ENCODE measurements around the gene DIO1. TPM values are rescaled to one million over a fixed set of nuclear protein-coding genes. Genes with fewer than 3 reads are reported as not detected.

The DIO1 gene
- not detected in 2 replicates for total RNA-seq

GRCh38 chr1:53893999-53894636 lies at the start of gene DIO1:
TSS of gene DIO1 (plus strand) at chr1:53894187. CDS start at chr1:53894211, 24 bp downstream.

GRCh38 chr1:53889304-53890298 lies 4.4 kb upstream of the DIO1 start, which contains the start of gene YIPF1:
TSS of gene YIPF1 (minus strand) at chr1:53889797. CDS start at chr1:53888937, 860 bp downstream.

GRCh38 chr1:53945433-53946251 lies 51.7 kb downstream of the DIO1 start, which contains the start of gene IFT25:
TSS of gene IFT25 (minus strand) at chr1:53945699. CDS start at chr1:53940082, 5,617 bp downstream.

GRCh38 chr1:53946252-53947171 lies 52.5 kb downstream of the DIO1 start, which contains the start of gene LRRC42:
TSS of gene LRRC42 (plus strand) at chr1:53946350. CDS start at chr1:53952000, 5,650 bp downstream.

Other genes starting within 250 kb of the DIO1 start
- not detected in 2 replicates for gene GLIS1, start 155.0 kb upstream of the DIO1 start, total RNA-seq
- gene NDC1, start 55.9 kb upstream of the DIO1 start, total RNA-seq = 19.6 and 31.0 TPM in 2 replicates
- 14.4 and 14.7 TPM in 2 replicates for gene YIPF1, start 4.4 kb upstream of the DIO1 start, total RNA-seq
- gene IFT25, start 51.5 kb downstream of the DIO1 start, total RNA-seq = 17.3 and 18.7 TPM in 2 replicates
- gene LRRC42, start 52.2 kb downstream of the DIO1 start, total RNA-seq = 27.1 and 27.4 TPM in 2 replicates
- not detected in 2 replicates for gene LDLRAD1, start 124.0 kb downstream of the DIO1 start, total RNA-seq
- gene TMEM59, start 159.0 kb downstream of the DIO1 start, total RNA-seq = 178 and 179 TPM in 2 replicates
- 2.8 and 2.9 TPM in 2 replicates for gene TCEANC2, start 159.4 kb downstream of the DIO1 start, total RNA-seq